SK-N-SH (cell line): ENCODE data around the gene CDX1. TPM values are rescaled to one million over a fixed set of nuclear protein-coding genes. Genes with fewer than 3 reads are reported as not detected.

Source experiments
- CTCF ChIA-PET: fragments of 300-600, 350-600 bp; formaldehyde crosslinking; extraction: SDS; loops from one replicate; lab custom pipeline; 2021; lab: Yijun Ruan, JAX
- POLR2A ChIA-PET: fragments of 350-600 bp; sonication (Branson Sonifier 250); formaldehyde crosslinking; extraction: SDS; loops from one replicate; lab custom pipeline; 2020; ENCODE audit warnings: antibody characterized with exemption, inconsistent platforms; lab: Yijun Ruan, JAX
- DNase-seq: peaks from one replicate; pipeline ENCODE4 v3.0.0; 2012
- H2AFZ ChIP-seq: fragments of 200-600 bp; sonication (generic); 2 replicates; pipeline ENCODE4 v1.8.1; 2016; ENCODE audit warnings: antibody characterized with exemption, mild to moderate bottlenecking, low read depth
- H3F3A ChIP-seq: fragments of 200-600 bp; sonication (generic); replicated peaks from 2 replicates; pipeline ENCODE3; 2016; ENCODE audit warnings: antibody characterized with exemption, mild to moderate bottlenecking; ENCODE audit not compliant: insufficient read depth
- H3K27ac ChIP-seq, 2 experiments: fragments of 200-500 bp in 1 of 2; fragments of 200-600 bp in 1 of 2; sonication (Bioruptor generic) in 1 of 2; sonication (generic), shearing (Covaris generic) in 1 of 2; 2 replicates each; pipeline versions ENCODE4 v1.5.1 to v1.6.1; 2014 to 2016; ENCODE audit warnings: low read depth in 2 of 2, inconsistent platforms in 1 of 2, low read length in 1 of 2, mild to moderate bottlenecking in 1 of 2, mixed read lengths in 1 of 2
- H3K27me3 ChIP-seq: fragments of 200-600 bp; sonication (generic), shearing (Covaris generic); 2 replicates; pipeline ENCODE4 v1.6.1; 2016; ENCODE audit warnings: mixed run types; ENCODE audit not compliant: insufficient read depth
- H3K36me3 ChIP-seq, 2 experiments: fragments of 200-500 bp in 1 of 2; fragments of 200-600 bp in 1 of 2; sonication (Bioruptor generic) in 1 of 2; sonication (generic) in 1 of 2; replicated peaks in 1 of 2; 2 replicates each; pipeline versions ENCODE3 to v1.5.1; 2014 to 2016; ENCODE audit warnings: low read length in 1 of 2, mild to moderate bottlenecking in 1 of 2; ENCODE audit not compliant: insufficient read depth in 2 of 2, control insufficient read depth in 1 of 2
- H3K4me1 ChIP-seq, 2 experiments: fragments of 200-500 bp in 1 of 2; fragments of 200-600 bp in 1 of 2; sonication (Bioruptor generic) in 1 of 2; sonication (generic), shearing (Covaris generic) in 1 of 2; 2 replicates each; pipeline versions ENCODE4 v1.5.1 to v1.6.1; 2014 to 2016; ENCODE audit warnings: low read depth in 1 of 2, low read length in 1 of 2, mixed run types in 1 of 2; ENCODE audit not compliant: insufficient read depth in 2 of 2, control insufficient read depth in 1 of 2
- H3K4me2 ChIP-seq: fragments of 200-600 bp; sonication (generic), shearing (Covaris generic); 2 replicates; pipeline ENCODE4 v1.6.1; 2017; ENCODE audit warnings: mixed run types
- H3K4me3 ChIP-seq, 2 experiments: fragments of 200-500 bp in 1 of 2; fragments of 200-600 bp in 1 of 2; sonication (Bioruptor generic) in 1 of 2; sonication (generic), shearing (Covaris generic) in 1 of 2; 2 replicates each; pipeline versions ENCODE4 v1.5.1 to v1.8.1; 2014 to 2016; ENCODE audit warnings: low read depth in 2 of 2, inconsistent platforms in 1 of 2, low read length in 1 of 2, mild to moderate bottlenecking in 1 of 2, mixed read lengths in 1 of 2, moderate library complexity in 1 of 2
- H3K79me2 ChIP-seq: fragments of 200-600 bp; sonication (generic); 2 replicates; pipeline ENCODE4 v1.8.1; 2017; ENCODE audit warnings: mild to moderate bottlenecking; ENCODE audit not compliant: insufficient read depth
- H3K9ac ChIP-seq: fragments of 200-600 bp; sonication (generic); 2 replicates; pipeline ENCODE4 v1.6.1; 2017; ENCODE audit warnings: mixed run types
- H3K9me2 ChIP-seq: fragments of 200-600 bp; sonication (generic); 2 replicates; pipeline ENCODE4 v1.6.1; 2017; ENCODE audit warnings: mixed run types
- H3K9me3 ChIP-seq: fragments of 200-600 bp; sonication (generic); 2 replicates; pipeline ENCODE4 v1.6.1; 2017; ENCODE audit warnings: mixed run types, mild to moderate bottlenecking, moderate library complexity
- H4K20me1 ChIP-seq: fragments of 200-600 bp; sonication (generic); 2 replicates; pipeline ENCODE4 v1.6.1; 2017; ENCODE audit warnings: mild to moderate bottlenecking, mixed run types; ENCODE audit not compliant: insufficient read depth
- CHD2 ChIP-seq: fragments of 150-350 bp; IDR thresholded peaks from 2 replicates; pipeline ENCODE4 v1.6.1; 2018; ENCODE audit warnings: low read length; ENCODE audit not compliant: partially characterized antibody
- EP300 ChIP-seq, 2 experiments: IDR thresholded peaks; 2 replicates each; pipeline versions ENCODE4 v1.4.0 to v1.6.1; 2012; ENCODE audit warnings: borderline replicate concordance in 1 of 2, low read depth in 1 of 2, low read length in 1 of 2
- EZH2phosphoT487 ChIP-seq: fragments of 200-600 bp; sonication (generic); IDR thresholded peaks from 2 replicates; pipeline ENCODE4 v1.6.1; 2017; ENCODE audit warnings: low read depth, mixed run types, mild to moderate bottlenecking, antibody characterized with exemption, moderate library complexity, borderline replicate concordance
- FOSL2 ChIP-seq: IDR thresholded peaks from 2 replicates; pipeline ENCODE4 v1.4.0; 2012; ENCODE audit warnings: low read depth, mild to moderate bottlenecking, moderate library complexity, borderline replicate concordance
- FOXJ3 ChIP-seq: sonication (generic); formaldehyde crosslinking; IDR thresholded peaks from 2 replicates; pipeline ENCODE4 v1.5.1; 2020; ENCODE audit warnings: mild to moderate bottlenecking, missing genetic modification reagents
- GABPA ChIP-seq: IDR thresholded peaks from 2 replicates; pipeline ENCODE4 v1.4.0; 2012; ENCODE audit warnings: low read depth, mild to moderate bottlenecking
- GATA2 ChIP-seq: sonication (generic); formaldehyde crosslinking; IDR thresholded peaks from 2 replicates; pipeline ENCODE4 v1.5.0; 2020; ENCODE audit warnings: mild to moderate bottlenecking, missing genetic modification reagents
- NFIC ChIP-seq: IDR thresholded peaks from 2 replicates; pipeline ENCODE4 v1.4.0; 2012; ENCODE audit warnings: borderline replicate concordance
- NRF1 ChIP-seq: IDR thresholded peaks from 2 replicates; pipeline ENCODE4 v1.6.1; 2012; ENCODE audit warnings: low read depth, mild to moderate bottlenecking, low read length
- POLR2AphosphoS5 ChIP-seq: IDR thresholded peaks from 2 replicates; pipeline ENCODE4 v1.6.1; 2012; ENCODE audit warnings: low read depth, low read length
- RCOR1 ChIP-seq: fragments of 150-350 bp; IDR thresholded peaks from 2 replicates; pipeline ENCODE4 v1.6.1; 2017; ENCODE audit warnings: antibody characterized with exemption, low read length
- RXRA ChIP-seq: IDR thresholded peaks from 2 replicates; pipeline ENCODE4 v1.4.0; 2012; ENCODE audit warnings: low read depth, mild to moderate bottlenecking, borderline replicate concordance
- SIN3A ChIP-seq: IDR thresholded peaks from 2 replicates; pipeline ENCODE4 v1.6.1; 2012; ENCODE audit warnings: low read depth, mild to moderate bottlenecking, low read length, moderate library complexity, borderline replicate concordance
- SMC3 ChIP-seq: IDR thresholded peaks from 2 replicates; pipeline ENCODE4 v1.6.1; 2012; ENCODE audit warnings: low read depth, low read length, improper control_type of control experiment
- TAF1 ChIP-seq: IDR thresholded peaks from 2 replicates; pipeline ENCODE4 v1.6.1; 2012; ENCODE audit warnings: low read depth, mild to moderate bottlenecking, low read length, moderate library complexity, borderline replicate concordance
- WGBS: methylation state at CpG from one replicate; pipeline ENCODE4 v1.1.6; 2017; ENCODE audit warnings: low lambda C conversion rate; 5-methylcytosine and 5-hydroxymethylcytosine counted together
- polyA plus RNA-seq, 3 experiments: library from polyadenylated mRNA; depleted of rRNA; stranded (reverse); fragments of >200 nt; gene quantifications; 2 replicates each; pipeline ENCODE4 v1.2.3, GENCODE V29; 2012
- TF ChIP-seq, protein P1 (sequence below): IDR thresholded peaks from 2 replicates; pipeline ENCODE4; 2012
- TF ChIP-seq, protein P2 (sequence below): IDR thresholded peaks from 2 replicates; pipeline ENCODE4 v1.4.0; 2012; ENCODE audit warnings: low read depth, borderline replicate concordance

CDX1 gene
- polyA plus RNA-seq, 1 of the 3 experiments (the other 2 are of a cell fraction) = 0.23 TPM

DNA sequence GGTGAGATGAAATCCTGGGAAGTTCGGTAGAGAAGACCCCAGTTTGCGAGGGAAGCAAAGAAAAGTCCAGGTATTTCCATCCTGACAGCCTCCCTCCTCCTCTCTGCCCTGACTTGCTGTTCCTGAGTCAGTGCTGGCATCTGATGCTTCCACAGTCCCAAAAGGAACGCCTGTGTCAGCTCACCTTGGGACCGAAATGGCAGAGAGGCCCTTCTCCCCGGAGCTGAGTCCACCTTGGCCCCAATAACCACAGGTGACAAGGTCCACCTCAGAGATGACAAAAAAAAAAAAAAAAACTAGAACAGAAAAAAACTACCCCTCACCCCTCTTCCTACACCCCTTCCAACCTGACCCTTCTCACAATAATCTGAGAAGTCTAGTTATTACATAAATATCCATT is 54.9 kb downstream of the CDX1 start:
- ChIA-PET CTCF (no interaction called here), POLR2A (no interaction called here)
- Histone ChIP-seq H3K4me3 (no peak overlapping the region), H3K79me2 (no peaks in the 10 kb centered on the region), H3K4me1 (no peaks in the 10 kb centered on the region), H3K4me2 (no peak overlapping the region), H3K9me3 (no peaks in the 10 kb centered on the region), H4K20me1 (no peaks in the 10 kb centered on the region), H3K27ac (no peak overlapping the region), H3K36me3 (no peaks in the 10 kb centered on the region), H3K27me3 (no peaks in the 10 kb centered on the region), H2AFZ (no peak overlapping the region), H3K9ac (no peak overlapping the region), H3K9me2 (no peaks in the 10 kb centered on the region), H3F3A (no peaks in the 10 kb centered on the region)
- no peak for TF ChIP-seq EZH2phosphoT487
- TF ChIP-seq NFIC = no peak
- TF ChIP-seq RCOR1 = no peak
- TF ChIP-seq FOSL2 = no peak
- TF ChIP-seq SIN3A = no peak
- no peak for TF ChIP-seq RXRA
- no peak for TF ChIP-seq FOXJ3 (CRISPR knock-in tag)
- no peak for TF ChIP-seq SMC3
- TF ChIP-seq, protein P1, sequence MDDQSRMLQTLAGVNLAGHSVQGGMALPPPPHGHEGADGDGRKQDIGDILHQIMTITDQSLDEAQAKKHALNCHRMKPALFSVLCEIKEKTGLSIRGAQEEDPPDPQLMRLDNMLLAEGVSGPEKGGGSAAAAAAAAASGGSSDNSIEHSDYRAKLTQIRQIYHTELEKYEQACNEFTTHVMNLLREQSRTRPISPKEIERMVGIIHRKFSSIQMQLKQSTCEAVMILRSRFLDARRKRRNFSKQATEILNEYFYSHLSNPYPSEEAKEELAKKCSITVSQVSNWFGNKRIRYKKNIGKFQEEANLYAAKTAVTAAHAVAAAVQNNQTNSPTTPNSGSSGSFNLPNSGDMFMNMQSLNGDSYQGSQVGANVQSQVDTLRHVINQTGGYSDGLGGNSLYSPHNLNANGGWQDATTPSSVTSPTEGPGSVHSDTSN = no peak
- TF ChIP-seq GATA2 = no peak
- TF ChIP-seq, protein P2, sequence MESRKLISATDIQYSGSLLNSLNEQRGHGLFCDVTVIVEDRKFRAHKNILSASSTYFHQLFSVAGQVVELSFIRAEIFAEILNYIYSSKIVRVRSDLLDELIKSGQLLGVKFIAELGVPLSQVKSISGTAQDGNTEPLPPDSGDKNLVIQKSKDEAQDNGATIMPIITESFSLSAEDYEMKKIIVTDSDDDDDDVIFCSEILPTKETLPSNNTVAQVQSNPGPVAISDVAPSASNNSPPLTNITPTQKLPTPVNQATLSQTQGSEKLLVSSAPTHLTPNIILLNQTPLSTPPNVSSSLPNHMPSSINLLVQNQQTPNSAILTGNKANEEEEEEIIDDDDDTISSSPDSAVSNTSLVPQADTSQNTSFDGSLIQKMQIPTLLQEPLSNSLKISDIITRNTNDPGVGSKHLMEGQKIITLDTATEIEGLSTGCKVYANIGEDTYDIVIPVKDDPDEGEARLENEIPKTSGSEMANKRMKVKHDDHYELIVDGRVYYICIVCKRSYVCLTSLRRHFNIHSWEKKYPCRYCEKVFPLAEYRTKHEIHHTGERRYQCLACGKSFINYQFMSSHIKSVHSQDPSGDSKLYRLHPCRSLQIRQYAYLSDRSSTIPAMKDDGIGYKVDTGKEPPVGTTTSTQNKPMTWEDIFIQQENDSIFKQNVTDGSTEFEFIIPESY = no peak
- TF ChIP-seq TAF1 = no peak
- TF ChIP-seq NRF1 = no peak
- TF ChIP-seq GABPA = no peak
- DNase-seq = no peak
- WGBS = 87% methylated on average over 5 of the region's 5 CpGs

DNA sequence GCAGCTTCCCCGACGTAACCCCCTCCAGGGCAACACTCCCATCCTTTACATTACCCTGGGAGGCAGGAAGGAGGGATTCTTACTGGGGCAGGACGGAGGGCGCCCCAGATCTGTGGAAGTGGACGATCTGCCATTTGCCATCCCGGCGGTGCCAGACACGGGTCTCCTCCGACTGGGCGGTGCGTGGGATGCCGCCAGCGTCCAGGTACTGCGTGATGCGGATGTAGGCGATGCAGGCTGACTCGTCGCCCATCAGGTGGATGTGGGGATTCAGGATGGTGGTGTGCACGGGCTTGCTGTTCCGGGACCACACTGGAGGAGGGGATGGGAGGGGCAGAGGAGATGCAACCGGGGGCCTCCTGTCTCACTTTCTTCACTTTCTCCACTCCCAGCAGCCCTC is 56.3 kb downstream of the CDX1 start:
- Histone ChIP-seq H3K9me2 (no peaks in the 10 kb centered on the region), H3K36me3 (no peaks in the 10 kb centered on the region), H3K4me1 (peaks cover 0 to 8% of the 10 kb centered on the region in 2 experiments; a peak in 1 of 4 replicates), H3K4me2 (no peak overlapping the region), H3K4me3 (no peak overlapping the region), H3K9me3 (no peaks in the 10 kb centered on the region), H3F3A (no peaks in the 10 kb centered on the region), H2AFZ (no peak overlapping the region), H3K27ac (no peak overlapping the region), H3K27me3 (no peaks in the 10 kb centered on the region), H3K9ac (no peak overlapping the region), H3K79me2 (no peaks in the 10 kb centered on the region), H4K20me1 (no peaks in the 10 kb centered on the region)
- TF ChIP-seq EP300 (IDR thresholded peaks at IDR 0.05; ENCODE audit: borderline replicate concordance in 1 of 2, low read depth in 1 of 2, low read length in 1 of 2) = no peak
- TF ChIP-seq CHD2 = no peak
- no peak for TF ChIP-seq POLR2AphosphoS5
- no peak for TF ChIP-seq NRF1
- TF ChIP-seq RCOR1 = no peak
- TF ChIP-seq NFIC = no peak
- CTCF ChIA-PET = interaction anchor here (0.6 to 1.9 kb wide), 4 partner anchors 9 to 95 kb away, joined by 3 to 11 read pairs (median 3); no protein-coding TSS in a partner anchor
- POLR2A ChIA-PET = no interaction called here
- no peak for DNase-seq
- WGBS = 92% methylated on average over 21 of the region's 21 CpGs
